BE2C (cell line): ENCODE data around the gene EMP2.
"Not testable (repeated sequence)": the region's sequence is repeated elsewhere in the genome, so short reads cannot be mapped to it uniquely, and the experiment has no call there.

Source experiments
- DNase-seq: peaks from one replicate; pipeline ENCODE4 v3.0.0-alpha.2; 2020
- H3K27me3 ChIP-seq: fragments of 250-450 bp; sonication (Bioruptor Pico); 2 replicates; pipeline ENCODE4 v1.5.1; 2020; ENCODE audit warnings: mild to moderate bottlenecking
- H3K36me3 ChIP-seq: fragments of 250-450 bp; sonication (Bioruptor Pico); 2 replicates; pipeline ENCODE4 v1.5.1; 2020; ENCODE audit warnings: mild to moderate bottlenecking
- H3K4me1 ChIP-seq: fragments of 250-450 bp; sonication (Bioruptor Pico); 2 replicates; pipeline ENCODE4 v1.5.1; 2020
- H3K4me3 ChIP-seq: 2 replicates; pipeline ENCODE4 v1.5.1; 2011; ENCODE audit warnings: low read depth, low read length
- H3K9me3 ChIP-seq: fragments of 250-450 bp; sonication (Bioruptor Pico); 2 replicates; pipeline ENCODE4 v1.5.1; 2020
- CTCF ChIP-seq: IDR thresholded peaks from 2 replicates; pipeline ENCODE4 v1.5.1; 2012; ENCODE audit warnings: mild to moderate bottlenecking, low read depth, low read length

EMP2 gene

GRCh38 chr16:10536814-10537389, 43.5 kb downstream of the EMP2 start:
- Histone ChIP-seq H3K4me1 (no peaks in the 10 kb centered on the region), H3K4me3 (no peak overlapping the region), H3K9me3 (no peaks in the 10 kb centered on the region), H3K36me3 (no peaks in the 10 kb centered on the region), H3K27me3 (no peaks in the 10 kb centered on the region)
- no peak for TF ChIP-seq CTCF
- DNase-seq = no peak

GRCh38 chr16:10536328-10536727, 44.1 kb downstream of the EMP2 start:
- H3K9me3 ChIP-seq = not testable (repeated sequence)

GRCh38 chr16:10535461-10535860, 44.9 kb downstream of the EMP2 start:
- Histone ChIP-seq H3K36me3 (no peaks in the 10 kb centered on the region), H3K4me1 (no peaks in the 10 kb centered on the region), H3K4me3 (no peak overlapping the region), H3K27me3 (no peaks in the 10 kb centered on the region), H3K9me3 (no peaks in the 10 kb centered on the region)
- no peak for DNase-seq
- no peak for TF ChIP-seq CTCF

More at GRCh38 chr16:10536328-10536727, 44.1 kb downstream of the EMP2 start:
- H3K27me3 ChIP-seq, H3K4me3 ChIP-seq, DNase-seq, H3K4me1 ChIP-seq, H3K36me3 ChIP-seq: not testable (repeated sequence)

- H3K27me3 ChIP-seq = no peaks in the 10 kb centered on the region
- TF ChIP-seq CTCF = no peak
- H3K4me3 ChIP-seq = no peak overlapping the region
- no peak for DNase-seq
- H3K36me3 ChIP-seq = no peaks in the 10 kb centered on the region
- H3K4me1 ChIP-seq = no peaks in the 10 kb centered on the region
- H3K9me3 ChIP-seq = no peaks in the 10 kb centered on the region
Measured at GRCh38 chr16:10534748-10535147, 45.6 kb downstream of the EMP2 start.

- not testable (repeated sequence) for H3K4me3 ChIP-seq, DNase-seq, H3K36me3 ChIP-seq, H3K9me3 ChIP-seq, H3K4me1 ChIP-seq, H3K27me3 ChIP-seq
Measured at GRCh38 chr16:10533612-10534011, 46.8 kb downstream of the EMP2 start.

- Histone ChIP-seq H3K36me3 (no peaks in the 10 kb centered on the region), H3K27me3 (no peaks in the 10 kb centered on the region), H3K4me1 (no peaks in the 10 kb centered on the region), H3K4me3 (no peak overlapping the region), H3K9me3 (no peaks in the 10 kb centered on the region)
- no peak for DNase-seq
- no peak for TF ChIP-seq CTCF
Measured at GRCh38 chr16:10531582-10531981, 48.8 kb downstream of the EMP2 start.

GRCh38 chr16:10530685-10531084, 49.7 kb downstream of the EMP2 start:
- Histone ChIP-seq H3K9me3 (no peaks in the 10 kb centered on the region), H3K36me3 (no peaks in the 10 kb centered on the region), H3K4me3 (no peak overlapping the region), H3K4me1 (no peaks in the 10 kb centered on the region), H3K27me3 (no peaks in the 10 kb centered on the region)
- DNase-seq = no peak
- no peak for TF ChIP-seq CTCF
